ENCODE measurements around the gene INCENP. TPM values are rescaled to one million over a fixed set of nuclear protein-coding genes. Genes with fewer than 3 reads are reported as not detected.

INCENP gene
- total and polyA plus RNA-seq, 10 of the 15 experiments (the other 5 are each of a cell fraction or from before 2014, with no cell fraction given) = 1.4 to 96.8 (median 29.0) TPM

DNA sequence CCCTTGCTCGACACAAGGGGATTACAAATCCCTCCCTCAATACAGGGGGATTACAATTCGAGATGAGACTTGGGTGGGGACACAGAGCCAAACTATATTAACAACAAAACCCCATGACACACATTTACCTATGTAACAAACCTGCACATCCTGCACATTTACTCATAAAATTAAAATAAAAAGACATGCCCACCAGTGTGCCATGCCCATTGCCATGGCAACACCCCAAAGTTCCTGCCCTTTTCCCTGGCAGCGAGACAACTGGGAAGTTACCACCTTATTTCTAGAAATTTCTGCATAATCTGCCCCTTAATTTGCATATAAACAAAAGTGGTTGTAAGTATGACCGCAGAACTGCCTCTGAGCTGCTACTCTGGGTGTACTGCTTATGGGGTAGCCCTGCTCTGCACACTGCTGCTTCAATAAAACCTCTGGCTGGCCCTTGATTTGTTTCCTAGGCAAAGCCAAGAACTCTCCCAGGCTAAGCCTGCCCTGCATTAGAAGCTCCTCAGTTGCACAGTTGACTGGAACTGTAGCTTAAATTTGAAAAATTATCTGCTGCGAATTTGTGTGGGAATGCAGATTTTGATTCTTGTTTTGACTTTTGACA is 8.6 kb upstream of the INCENP start (continued):
- TF ChIP-seq, protein P1, sequence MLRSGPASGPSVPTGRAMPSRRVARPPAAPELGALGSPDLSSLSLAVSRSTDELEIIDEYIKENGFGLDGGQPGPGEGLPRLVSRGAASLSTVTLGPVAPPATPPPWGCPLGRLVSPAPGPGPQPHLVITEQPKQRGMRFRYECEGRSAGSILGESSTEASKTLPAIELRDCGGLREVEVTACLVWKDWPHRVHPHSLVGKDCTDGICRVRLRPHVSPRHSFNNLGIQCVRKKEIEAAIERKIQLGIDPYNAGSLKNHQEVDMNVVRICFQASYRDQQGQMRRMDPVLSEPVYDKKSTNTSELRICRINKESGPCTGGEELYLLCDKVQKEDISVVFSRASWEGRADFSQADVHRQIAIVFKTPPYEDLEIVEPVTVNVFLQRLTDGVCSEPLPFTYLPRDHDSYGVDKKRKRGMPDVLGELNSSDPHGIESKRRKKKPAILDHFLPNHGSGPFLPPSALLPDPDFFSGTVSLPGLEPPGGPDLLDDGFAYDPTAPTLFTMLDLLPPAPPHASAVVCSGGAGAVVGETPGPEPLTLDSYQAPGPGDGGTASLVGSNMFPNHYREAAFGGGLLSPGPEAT (IDR thresholded peaks at IDR 0.05; ENCODE audit: low read depth) = no peak
- TF ChIP-seq MTA2 (IDR thresholded peaks at IDR 0.05; ENCODE audit: low read depth) (no peak), RAD51 (IDR thresholded peaks at IDR 0.05) (no peak)

DNA sequence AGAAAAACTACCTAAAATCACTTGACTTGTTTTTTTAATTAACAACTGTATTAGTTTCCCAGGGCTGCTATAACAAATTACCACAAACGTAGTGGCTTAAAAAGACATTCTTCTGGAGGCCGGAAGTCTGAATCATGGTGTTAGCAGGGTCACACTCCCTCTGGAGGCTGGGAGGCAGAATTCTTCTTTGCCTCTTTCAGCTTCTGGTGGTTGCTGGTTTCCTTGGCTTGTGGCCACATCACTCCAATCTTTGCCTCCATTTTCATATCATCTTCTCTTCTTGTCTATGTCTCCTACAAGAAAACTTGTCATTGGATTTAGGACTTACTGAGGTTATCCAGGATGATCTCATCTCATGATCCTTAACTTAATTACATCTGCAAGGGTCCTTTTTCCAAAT is 7.4 kb upstream of the INCENP start:
- RAD21 ChIA-PET (ENCODE audit: unreplicated experiment) = no interaction called here
- WGBS (ENCODE audit: insufficient coverage, insufficient replicate concordance, low lambda C conversion rate, missing lambda C conversion rate) = 66% methylated on average over 2 of the region's 2 CpGs
- no peak for TF ChIP-seq TAF1 (IDR thresholded peaks at IDR 0.05; ENCODE audit: borderline replicate concordance, low read depth, low read length)
- no peak for TF ChIP-seq SMAD5 (IDR thresholded peaks at IDR 0.05; ENCODE audit: low read depth)
- TF ChIP-seq POLR2AphosphoS5 (IDR thresholded peaks at IDR 0.05; ENCODE audit: low read length) = no peak
- no peak for TF ChIP-seq SIX5 (IDR thresholded peaks at IDR 0.05; ENCODE audit: low read depth, low read length, severe bottlenecking)
- no peak for TF ChIP-seq PAX5 (IDR thresholded peaks at IDR 0.05; ENCODE audit: borderline replicate concordance, low read depth, low read length)
- no peak for TF ChIP-seq MTA2 (IDR thresholded peaks at IDR 0.05; ENCODE audit: low read depth)
- TF ChIP-seq EZH2 (IDR thresholded peaks at IDR 0.05; ENCODE audit: borderline replicate concordance, control insufficient read depth, low read depth, low read length) = no peak
- TF ChIP-seq SPI1 (IDR thresholded peaks at IDR 0.05; ENCODE audit: borderline replicate concordance, insufficient read depth, low read depth, low read length) = no peak
- TF ChIP-seq, protein P2, sequence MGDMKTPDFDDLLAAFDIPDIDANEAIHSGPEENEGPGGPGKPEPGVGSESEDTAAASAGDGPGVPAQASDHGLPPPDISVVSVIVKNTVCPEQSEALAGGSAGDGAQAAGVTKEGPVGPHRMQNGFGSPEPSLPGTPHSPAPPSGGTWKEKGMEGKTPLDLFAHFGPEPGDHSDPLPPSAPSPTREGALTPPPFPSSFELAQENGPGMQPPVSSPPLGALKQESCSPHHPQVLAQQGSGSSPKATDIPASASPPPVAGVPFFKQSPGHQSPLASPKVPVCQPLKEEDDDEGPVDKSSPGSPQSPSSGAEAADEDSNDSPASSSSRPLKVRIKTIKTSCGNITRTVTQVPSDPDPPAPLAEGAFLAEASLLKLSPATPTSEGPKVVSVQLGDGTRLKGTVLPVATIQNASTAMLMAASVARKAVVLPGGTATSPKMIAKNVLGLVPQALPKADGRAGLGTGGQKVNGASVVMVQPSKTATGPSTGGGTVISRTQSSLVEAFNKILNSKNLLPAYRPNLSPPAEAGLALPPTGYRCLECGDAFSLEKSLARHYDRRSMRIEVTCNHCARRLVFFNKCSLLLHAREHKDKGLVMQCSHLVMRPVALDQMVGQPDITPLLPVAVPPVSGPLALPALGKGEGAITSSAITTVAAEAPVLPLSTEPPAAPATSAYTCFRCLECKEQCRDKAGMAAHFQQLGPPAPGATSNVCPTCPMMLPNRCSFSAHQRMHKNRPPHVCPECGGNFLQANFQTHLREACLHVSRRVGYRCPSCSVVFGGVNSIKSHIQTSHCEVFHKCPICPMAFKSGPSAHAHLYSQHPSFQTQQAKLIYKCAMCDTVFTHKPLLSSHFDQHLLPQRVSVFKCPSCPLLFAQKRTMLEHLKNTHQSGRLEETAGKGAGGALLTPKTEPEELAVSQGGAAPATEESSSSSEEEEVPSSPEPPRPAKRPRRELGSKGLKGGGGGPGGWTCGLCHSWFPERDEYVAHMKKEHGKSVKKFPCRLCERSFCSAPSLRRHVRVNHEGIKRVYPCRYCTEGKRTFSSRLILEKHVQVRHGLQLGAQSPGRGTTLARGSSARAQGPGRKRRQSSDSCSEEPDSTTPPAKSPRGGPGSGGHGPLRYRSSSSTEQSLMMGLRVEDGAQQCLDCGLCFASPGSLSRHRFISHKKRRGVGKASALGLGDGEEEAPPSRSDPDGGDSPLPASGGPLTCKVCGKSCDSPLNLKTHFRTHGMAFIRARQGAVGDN (IDR thresholded peaks at IDR 0.05) = no peak
- no peak for TF ChIP-seq KLF5 (IDR thresholded peaks at IDR 0.05; ENCODE audit: partially characterized antibody)
- no peak for TF ChIP-seq ESRRA (IDR thresholded peaks at IDR 0.05; ENCODE audit: low read length)
- TF ChIP-seq, protein P3, sequence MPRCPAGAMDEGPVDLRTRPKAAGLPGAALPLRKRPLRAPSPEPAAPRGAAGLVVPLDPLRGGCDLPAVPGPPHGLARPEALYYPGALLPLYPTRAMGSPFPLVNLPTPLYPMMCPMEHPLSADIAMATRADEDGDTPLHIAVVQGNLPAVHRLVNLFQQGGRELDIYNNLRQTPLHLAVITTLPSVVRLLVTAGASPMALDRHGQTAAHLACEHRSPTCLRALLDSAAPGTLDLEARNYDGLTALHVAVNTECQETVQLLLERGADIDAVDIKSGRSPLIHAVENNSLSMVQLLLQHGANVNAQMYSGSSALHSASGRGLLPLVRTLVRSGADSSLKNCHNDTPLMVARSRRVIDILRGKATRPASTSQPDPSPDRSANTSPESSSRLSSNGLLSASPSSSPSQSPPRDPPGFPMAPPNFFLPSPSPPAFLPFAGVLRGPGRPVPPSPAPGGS (IDR thresholded peaks at IDR 0.05; ENCODE audit: borderline replicate concordance, insufficient read depth, low read depth, low read length, poor library complexity, severe bottlenecking) = no peak
- no peak for TF ChIP-seq CEBPB (IDR thresholded peaks at IDR 0.05; ENCODE audit: borderline replicate concordance in 1 of 2, low read depth in 2 of 2, low read length in 2 of 2)
- TF ChIP-seq NR2C1 (IDR thresholded peaks at IDR 0.05) = no peak

More for the DNA sequence above, 7.4 kb upstream of the INCENP start:
- ChIA-PET SMC1A (ENCODE audit: uncharacterized antibody, unreplicated experiment) (no interaction called here), POLR2A (no interaction called here), CTCF (interaction anchor here (1.5 to 2.5 kb wide), 2 partner anchors 8 to 34 kb away, joined by 3 to 12 read pairs; no protein-coding TSS in a partner anchor)
- H3K4me3 ChIP-seq = no peak overlapping the region
- H3K36me3 ChIP-seq (ENCODE audit: control insufficient read depth in 2 of 2, insufficient read depth in 2 of 2, low read length in 1 of 2) = no peaks in the 10 kb centered on the region
- intact Hi-C loops (cut with micrococcal nuclease; ENCODE audit: unreplicated experiment) = no loop called here
- ATAC-seq = no peak
- no peaks in the 10 kb centered on the region for H4K20me1 ChIP-seq (ENCODE audit: control insufficient read depth, insufficient read depth)
- peaks cover 4% of the 10 kb centered on the region; the same call in 2 of the 3 replicates for H3K9me3 ChIP-seq (replicated peaks; ENCODE audit: control insufficient read depth, insufficient read depth, low read length)
- BruUV-seq (replicated peaks) = no TSS peak
- DNase-seq (ENCODE audit: low read depth, low spot score) = no peak
- no peaks in the 10 kb centered on the region for H3K27me3 ChIP-seq (replicated peaks in 1 of 2; ENCODE audit: control insufficient read depth in 2 of 2, insufficient read depth in 2 of 2, low read length in 1 of 2)
- no peaks in the 10 kb centered on the region for H3K79me2 ChIP-seq (ENCODE audit: control insufficient read depth, insufficient read depth, low read length)
- in situ Hi-C loops (cut with MboI) = no loop called here
- no peak overlapping the region for H3K4me2 ChIP-seq (ENCODE audit: control insufficient read depth, insufficient read depth)
- no peak overlapping the region for H3K27ac ChIP-seq (ENCODE audit: control insufficient read depth, insufficient read depth)
- H3K4me1 ChIP-seq (ENCODE audit: control insufficient read depth, insufficient read depth, low read length) = no peaks in the 10 kb centered on the region
- no peak overlapping the region for H3K9ac ChIP-seq (ENCODE audit: control insufficient read depth, insufficient read depth, low read length)
- no peak overlapping the region for H2AFZ ChIP-seq (ENCODE audit: control insufficient read depth, low read depth, low read length)
- FAIRE-seq = no peak
